HG03060 (cell line): ENCODE results near the gene PKMYT1.
"Not testable (repeated sequence)": the region's sequence is repeated elsewhere in the genome, so short reads cannot be mapped to it uniquely, and the experiment has no call there.

Experiments used
- ATAC-seq: cut with Tn5 transposase; IDR thresholded peaks from one replicate; pipeline ENCODE4 v1.9.1; 2021; ENCODE audit warnings: low read depth, moderate number of reproducible peaks; ENCODE audit not compliant: unreplicated experiment

PKMYT1 gene

DNA sequence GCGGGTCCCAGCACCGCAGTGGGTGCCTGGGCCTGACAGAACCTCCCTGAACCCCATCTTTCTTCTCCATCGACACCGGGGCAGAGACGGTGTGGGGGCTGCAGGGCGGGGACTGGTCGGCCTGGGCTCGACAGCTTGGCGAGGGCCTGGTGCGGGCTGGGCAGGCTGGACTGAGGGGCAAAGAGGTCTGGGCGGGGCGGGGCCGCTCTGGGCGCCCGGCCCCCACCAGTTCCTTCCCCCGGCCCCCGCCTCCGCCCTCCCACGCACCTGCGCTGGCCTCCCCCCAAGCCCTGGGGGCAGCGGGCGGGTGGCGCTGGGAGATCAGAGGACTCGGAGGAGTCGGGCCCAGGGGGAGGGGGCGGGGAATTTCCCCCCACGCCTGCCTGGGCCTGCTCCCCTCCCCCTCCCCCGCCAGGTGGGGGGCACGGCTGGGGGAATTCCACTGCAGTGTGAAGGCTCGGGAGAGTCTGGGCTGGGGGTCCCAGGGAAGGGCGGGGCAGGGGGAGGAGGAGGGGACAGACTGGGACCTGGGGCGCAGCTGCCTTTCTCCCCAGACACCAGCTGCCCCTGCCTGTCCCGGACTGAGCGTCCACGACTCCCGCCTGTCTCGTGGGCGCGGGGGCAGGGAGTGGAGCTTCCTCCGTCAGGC lies 17.0 kb downstream of the PKMYT1 start:
- ATAC-seq, result no peak

GRCh38 chr16:2962334-2963073 lies 17.7 kb downstream of the PKMYT1 start:
- no peak for ATAC-seq

GRCh38 chr16:2960183-2961010 lies 19.8 kb downstream of the PKMYT1 start:
- no peak for ATAC-seq

DNA sequence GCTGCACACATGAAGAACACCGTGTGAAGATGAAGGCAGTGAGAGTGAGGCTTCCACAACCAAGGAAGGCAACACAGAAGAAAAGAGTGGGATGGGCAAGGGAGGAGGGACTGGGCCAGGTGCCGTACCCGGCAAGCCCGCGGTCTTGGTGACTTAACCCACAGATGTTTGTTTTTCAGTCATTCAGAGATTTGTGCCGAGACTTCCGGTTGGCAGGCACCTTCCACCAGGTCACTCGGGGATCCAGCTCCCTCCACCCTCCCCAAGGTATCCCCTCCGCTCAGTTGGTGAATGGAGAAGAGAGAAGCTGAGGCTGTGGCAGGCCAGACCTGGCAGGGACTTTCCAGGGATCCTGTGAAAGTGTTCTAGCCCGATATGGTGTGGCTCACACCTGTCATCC lies 21.0 kb downstream of the PKMYT1 start:
- ATAC-seq, result no peak

DNA sequence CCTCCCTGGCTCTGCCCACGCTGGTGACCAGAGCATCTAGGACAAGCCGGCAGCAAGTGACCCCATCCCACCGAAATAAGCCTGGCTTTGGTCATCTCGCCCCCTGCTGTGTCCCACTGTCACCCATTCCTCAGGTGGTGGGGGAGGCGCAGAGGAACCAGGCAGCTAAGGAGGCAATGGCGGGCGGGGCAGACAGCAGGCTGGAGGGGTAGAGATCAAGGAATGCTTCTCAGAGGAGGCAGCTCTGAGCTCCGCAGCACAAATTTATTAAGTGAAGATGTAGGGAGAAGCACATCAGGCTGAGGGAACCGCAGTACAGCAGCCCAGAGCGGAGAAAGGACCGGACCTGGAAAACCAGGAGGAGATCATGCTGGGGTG lies 23.7 kb downstream of the PKMYT1 start:
- ATAC-seq, result no peak

DNA sequence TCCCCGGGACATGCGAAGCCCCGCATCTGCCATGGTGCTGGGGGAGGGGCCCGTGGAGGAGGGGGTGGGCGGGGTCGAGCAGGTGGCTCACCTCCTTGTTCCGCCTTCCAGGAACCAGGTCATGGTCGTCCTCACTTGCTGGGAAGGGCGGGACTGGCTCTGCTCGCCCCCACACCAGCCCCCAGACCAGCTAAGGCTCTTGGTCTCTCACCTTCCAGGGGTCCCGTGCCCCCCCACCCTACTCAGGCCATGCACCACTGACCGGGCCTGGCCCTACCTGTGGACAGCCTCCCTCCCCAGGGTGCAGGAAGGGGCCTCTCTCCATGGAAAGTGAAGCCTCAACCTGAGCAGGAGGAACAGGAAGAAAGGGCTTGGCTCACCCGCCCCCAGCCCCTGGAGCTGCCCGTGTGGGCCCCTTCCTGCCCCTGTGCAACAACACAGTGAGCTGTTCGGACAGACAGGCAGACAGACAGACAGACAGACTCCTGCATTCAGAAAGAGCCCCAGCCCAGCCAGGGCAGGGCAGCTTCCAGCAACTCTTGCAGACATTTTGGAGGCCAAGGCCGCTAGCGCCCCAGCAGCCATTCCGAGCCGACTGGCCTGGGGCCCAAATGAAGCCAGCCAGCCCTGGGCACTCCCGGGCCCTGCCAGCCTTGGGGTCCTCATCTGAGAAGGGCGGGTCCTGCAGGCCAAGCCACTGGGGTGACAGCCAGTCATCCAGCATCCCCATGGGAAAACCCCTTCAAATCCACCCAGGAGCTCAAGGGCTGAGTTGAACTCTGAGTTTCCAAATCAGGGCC lies 24.3 kb downstream of the PKMYT1 start:
- ATAC-seq, result no peak

DNA sequence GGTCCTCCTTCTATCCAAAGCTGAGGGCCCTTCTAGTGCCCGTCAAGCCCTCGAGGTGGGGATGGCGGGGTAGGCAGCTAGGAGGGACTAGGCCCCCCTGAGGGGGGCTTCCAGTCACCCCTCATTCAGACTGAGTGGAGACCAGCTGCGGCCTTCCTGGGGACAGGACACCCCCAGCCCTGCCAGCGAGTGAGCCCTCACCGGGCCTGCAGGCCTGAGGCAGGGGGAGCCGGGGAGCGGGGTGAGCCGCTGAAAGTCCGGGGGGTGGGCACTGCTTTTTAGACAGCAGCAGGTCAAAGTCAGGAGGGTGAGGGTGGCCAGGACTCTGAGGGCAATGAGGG lies 24.8 kb downstream of the PKMYT1 start:
- ATAC-seq, result no peak

DNA sequence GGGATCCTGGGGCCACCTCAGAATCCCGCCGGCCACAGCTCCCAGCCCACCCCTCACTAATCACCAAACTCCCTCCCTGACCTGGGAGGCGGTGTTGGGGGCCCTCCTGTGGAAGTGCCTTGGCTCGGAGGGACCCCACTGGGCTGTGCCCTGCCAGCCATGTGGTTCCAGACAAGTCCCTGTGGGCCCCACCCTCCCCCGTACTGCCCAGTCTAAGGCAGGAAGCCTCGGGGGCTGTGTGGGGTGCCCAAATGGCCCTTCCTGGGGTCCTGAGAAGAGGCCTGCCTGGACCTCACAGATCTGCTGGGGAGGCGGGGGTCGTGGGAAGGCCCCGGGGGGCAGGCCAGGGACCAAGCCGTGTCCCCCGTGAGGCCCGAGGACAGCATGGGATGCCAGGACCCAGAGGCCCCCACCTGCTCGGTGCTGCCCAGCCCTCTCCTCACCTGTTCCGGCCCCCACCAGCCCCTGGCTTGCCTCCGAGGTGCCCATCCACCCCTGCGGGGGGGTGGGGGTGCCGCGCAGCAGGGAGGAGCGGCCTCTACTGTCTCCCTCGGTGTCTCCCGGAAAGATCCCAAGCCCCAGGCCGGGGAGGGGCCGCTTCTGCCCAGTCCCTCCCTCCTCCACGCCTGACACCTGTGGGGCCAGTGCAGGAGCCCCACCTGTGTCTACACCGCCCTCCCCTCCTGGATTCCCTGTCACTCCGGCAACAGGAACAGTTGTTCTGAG lies 25.4 kb downstream of the PKMYT1 start:
- ATAC-seq, result no peak

DNA sequence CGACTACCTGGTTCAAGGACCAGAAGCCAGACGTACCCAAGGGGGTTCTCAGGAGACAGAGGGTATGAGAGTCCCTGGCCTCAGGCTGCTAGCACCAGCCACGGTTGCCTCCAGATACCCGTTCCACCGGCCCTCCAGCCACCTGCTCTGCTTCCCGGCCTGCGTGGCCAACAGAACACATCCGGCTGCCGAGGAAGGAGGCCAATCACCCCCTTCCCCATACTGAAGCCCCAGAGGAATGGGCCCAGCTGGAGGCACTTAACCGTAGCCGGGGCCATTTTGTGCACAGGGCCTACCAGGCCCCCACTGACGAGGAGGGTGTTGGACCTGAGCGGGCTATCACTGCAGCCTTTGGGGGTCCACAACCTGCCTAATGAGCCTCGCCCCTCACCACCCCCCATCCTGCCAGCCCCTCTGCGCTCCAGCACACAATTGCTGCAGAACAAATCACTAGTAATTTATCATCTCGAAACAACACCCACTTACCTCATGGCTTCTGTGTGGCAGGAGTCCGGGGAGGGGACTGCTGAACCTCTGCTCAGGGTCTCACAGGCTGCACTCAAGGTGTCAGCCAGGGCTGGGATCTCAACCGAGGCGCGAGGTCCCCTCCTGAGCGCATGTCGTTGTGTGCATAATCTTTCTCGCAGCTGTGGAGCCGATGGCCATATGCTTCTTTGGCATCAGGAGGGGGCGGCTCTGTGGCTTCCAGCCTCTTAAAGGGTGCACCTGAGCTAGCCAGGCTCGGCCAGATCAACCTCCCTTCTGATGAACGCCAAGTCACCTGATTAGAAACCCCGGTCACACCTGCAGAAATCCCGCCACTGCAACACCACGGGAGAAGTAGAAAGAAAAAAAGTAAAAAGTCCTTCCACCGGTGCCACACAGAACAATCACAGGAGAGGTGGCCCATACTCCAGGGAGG lies 26.3 kb downstream of the PKMYT1 start:
- no peak for ATAC-seq

DNA sequence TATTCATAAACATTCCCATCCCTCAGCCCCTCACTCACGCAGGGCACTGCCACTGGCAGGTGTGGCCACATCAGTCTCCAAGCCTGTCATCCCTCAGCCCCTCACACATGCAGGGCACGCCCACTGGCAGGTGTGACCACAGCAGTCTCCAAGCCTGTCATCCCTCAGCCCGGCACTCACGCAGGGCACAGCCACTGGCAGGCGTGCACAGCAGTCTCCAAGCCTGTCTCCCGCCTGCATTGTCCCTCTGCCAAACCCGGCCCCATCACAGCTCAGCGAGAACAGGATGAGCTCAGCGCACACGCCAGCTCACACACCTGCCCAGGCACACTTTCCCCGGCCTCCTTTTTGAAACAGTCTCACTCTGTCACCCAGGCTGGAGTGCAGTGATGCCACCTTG lies 27.6 kb downstream of the PKMYT1 start:
- no peak for ATAC-seq

- ATAC-seq, result no peak
These were observed 29.5 kb downstream of the PKMYT1 start for GRCh38 chr16:2950773-2951172.

DNA sequence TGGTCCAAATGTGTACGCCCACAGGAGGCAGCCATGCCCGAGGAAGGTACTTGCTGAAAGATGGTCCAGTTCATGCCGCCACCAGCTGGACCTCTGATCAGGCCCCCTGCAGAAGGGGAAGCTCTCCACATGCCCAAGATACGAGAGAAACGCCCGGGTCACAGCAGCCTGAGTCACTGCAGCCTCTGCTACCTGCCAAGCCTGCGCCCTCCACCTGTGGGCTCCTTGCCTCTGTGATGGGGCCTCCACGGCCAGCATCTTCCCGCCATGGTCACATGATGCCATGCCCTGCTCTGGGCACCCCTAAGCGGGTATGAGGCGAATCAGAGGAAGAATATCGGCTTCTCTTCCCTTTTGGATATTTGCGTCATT lies 29.9 kb downstream of the PKMYT1 start:
- ATAC-seq, result no peak

- ATAC-seq, result no peak
These were observed 30.4 kb downstream of the PKMYT1 start for GRCh38 chr16:2949705-2950352.

DNA sequence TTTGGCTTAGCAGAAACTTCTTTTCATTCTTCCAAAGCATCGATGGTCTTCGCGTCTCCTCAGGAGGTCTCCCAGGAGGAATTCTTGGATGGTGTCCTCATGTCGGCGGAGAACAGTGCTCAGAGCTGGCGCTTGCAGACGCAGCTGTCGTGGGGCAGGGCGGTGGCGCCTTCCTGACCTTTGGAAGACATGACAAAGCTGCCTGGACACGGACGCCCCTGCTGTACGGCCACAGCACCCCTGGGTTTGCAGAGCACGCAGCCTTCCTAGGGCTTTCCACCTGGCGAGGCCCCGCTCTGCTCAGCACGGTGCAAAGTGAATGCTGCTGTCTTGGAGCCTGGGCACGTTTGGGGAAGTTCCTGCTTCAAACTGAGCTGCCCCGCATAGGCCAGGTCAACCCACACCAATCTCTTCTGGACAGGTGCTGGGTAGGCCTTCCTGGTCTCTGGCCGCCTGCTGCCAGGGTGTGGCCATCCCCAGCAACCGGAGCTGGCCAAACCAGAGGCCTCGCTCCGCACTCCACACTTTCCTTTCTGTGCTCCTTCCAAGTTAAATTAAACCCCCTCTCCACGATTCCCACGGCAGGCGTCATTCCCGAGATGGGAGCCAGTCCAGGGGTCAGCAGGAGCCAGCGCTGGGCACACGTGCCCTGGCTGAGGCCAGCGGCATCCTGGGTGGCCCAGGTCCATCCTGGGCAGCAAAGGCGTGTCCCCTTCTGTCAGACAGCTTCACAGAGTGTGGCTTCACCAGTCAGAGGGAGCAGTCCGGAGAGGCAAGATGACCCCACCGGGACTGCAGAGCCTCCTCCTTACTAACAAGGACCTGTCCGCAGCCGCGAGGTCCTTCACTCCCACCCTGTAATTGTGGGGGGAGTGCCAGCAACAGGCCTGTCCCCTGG lies 31.2 kb downstream of the PKMYT1 start:
- ATAC-seq, result no peak

- no peak for ATAC-seq
These were observed 33.6 kb downstream of the PKMYT1 start for GRCh38 chr16:2946649-2947048.

DNA sequence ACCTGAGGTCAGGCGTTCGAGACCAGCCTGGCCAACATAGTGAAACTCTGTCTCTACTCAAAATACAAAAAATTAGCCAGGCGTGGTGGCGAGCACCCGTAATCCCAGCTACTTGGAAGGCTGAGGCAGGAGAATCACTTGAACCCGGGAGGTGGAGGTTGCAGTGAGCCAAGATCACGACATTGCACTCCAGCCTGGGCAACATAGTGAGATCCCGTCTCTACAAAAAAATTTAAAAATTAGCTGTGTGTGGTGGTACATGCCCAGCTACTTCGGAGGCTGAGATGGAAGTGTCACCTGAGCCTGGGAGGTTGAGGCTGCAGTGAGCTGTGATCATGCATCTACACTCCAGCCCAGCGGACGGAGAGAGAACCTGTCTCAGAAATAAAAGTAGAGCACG lies 36.5 kb downstream of the PKMYT1 start:
- not testable (repeated sequence) for ATAC-seq

- no peak for ATAC-seq
These were observed 38.2 kb downstream of the PKMYT1 start for GRCh38 chr16:2942045-2942444.

GRCh38 chr16:2939968-2940367 lies 40.3 kb downstream of the PKMYT1 start:
- no peak for ATAC-seq
